HG02973 (cell line): ENCODE data around the gene COG2.

Experiments used
- ATAC-seq: cut with Tn5 transposase; IDR thresholded peaks from one replicate; pipeline ENCODE4 v1.9.1; 2021; ENCODE audit warnings: moderate library complexity; ENCODE audit not compliant: unreplicated experiment

COG2 gene

GRCh38 chr1:230700132-230700531 lies 57.9 kb downstream of the COG2 start:
- no peak for ATAC-seq

GRCh38 chr1:230701434-230701833 lies 59.2 kb downstream of the COG2 start:
- ATAC-seq, result no peak

GRCh38 chr1:230701895-230702768 lies 59.9 kb downstream of the COG2 start:
- no peak for ATAC-seq

GRCh38 chr1:230702934-230703678 lies 60.8 kb downstream of the COG2 start:
- ATAC-seq, result no peak

- ATAC-seq, result no peak
Measured at GRCh38 chr1:230703679-230704385, 61.6 kb downstream of the COG2 start.

GRCh38 chr1:230704830-230705229 lies 62.5 kb downstream of the COG2 start:
- ATAC-seq, result no peak

- ATAC-seq, result no peak
Measured at GRCh38 chr1:230705289-230706019, 63.2 kb downstream of the COG2 start.

- no peak for ATAC-seq
Measured at GRCh38 chr1:230706020-230706699, 63.9 kb downstream of the COG2 start.

- no peak for ATAC-seq
Measured at GRCh38 chr1:230706887-230707731, 64.8 kb downstream of the COG2 start.

GRCh38 chr1:230707732-230708630 lies 65.7 kb downstream of the COG2 start:
- ATAC-seq, result no peak

GRCh38 chr1:230708631-230709580 lies 66.6 kb downstream of the COG2 start:
- ATAC-seq, result no peak

- no peak for ATAC-seq
Measured at GRCh38 chr1:230709619-230710542, 67.6 kb downstream of the COG2 start.

- ATAC-seq, result no peak
Measured at GRCh38 chr1:230710543-230710904, 68.2 kb downstream of the COG2 start.

- no peak for ATAC-seq
Measured at GRCh38 chr1:230711245-230711644, 69.0 kb downstream of the COG2 start.

GRCh38 chr1:230712470-230712942 lies 70.2 kb downstream of the COG2 start:
- no peak for ATAC-seq

GRCh38 chr1:230713138-230713537 lies 70.9 kb downstream of the COG2 start:
- ATAC-seq, result no peak
